HS-5 (cell line): Measurements from ENCODE around the gene CCDC148.
A peak's percentile ranks its signal among the peaks of the same experiment; 100 is the strongest.
"Not testable (repeated sequence)": the region's sequence is repeated elsewhere in the genome, so short reads cannot be mapped to it uniquely, and the experiment has no call there.

Experiments used
- DNase-seq: peaks from one replicate; pipeline ENCODE4 v3.0.0-alpha.2; 2012; ENCODE audit warnings: low read depth

Gene CCDC148

DNA sequence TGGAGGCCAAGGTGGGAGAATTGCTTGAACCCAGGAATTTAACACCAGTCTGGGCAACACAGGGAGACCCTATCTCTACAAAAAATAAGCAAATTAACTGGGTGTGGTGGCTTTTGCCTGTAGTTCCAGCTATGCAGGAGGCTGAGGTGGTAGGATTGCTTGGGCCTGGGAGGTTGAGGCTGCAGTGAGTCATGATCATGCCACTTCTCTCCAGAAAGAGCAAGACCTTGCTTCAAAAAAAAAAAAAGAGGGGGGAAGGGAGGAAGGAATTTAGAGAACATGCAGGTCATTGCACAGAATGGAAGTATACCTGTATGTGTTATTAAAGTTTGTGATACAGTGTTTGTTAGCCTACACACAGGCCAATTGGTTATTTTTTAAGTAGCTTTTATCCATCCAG is 26.0 kb upstream of the CCDC148 start:
- DNase-seq, result no peak

GRCh38 chr2:158481116-158481515 is 24.6 kb upstream of the CCDC148 start:
- DNase-seq, result no peak

DNA sequence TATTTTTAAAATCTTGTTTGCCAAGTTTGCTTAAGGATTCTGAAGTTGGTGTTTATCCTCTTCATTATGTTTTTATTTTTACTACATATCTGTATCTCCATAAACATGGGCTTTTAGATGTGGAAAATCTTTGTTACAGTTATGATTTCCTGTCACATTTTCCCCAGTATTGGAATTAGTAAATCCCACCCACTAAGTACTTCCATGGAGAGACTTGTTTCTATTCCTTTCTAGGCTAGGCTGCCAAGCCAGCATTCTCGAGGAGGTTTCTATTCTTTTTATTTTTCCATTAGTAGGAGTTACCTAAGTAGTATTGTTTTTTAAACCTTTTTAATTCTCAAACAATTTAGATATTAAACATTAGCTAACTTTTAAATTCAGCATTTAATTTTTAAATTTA is 22.3 kb upstream of the CCDC148 start:
- no peak for DNase-seq

DNA sequence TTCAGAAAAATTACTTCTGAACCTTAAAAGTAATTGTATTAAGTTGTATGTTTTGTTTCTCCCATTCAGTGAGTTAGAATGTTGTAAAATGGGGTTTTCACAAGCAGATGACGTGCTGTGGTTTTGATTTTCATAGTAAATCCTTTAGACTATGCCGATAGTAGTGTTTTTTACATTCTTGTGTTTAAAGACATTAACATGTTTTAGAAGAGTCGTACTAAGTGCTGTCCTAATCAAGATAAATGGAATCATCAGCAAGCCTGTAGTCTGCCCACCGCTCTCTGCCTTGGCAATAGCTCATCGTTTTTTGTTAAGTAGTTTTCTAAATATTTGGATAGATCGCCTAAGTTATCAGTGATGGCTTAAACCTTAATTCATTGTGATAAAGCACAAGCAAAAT is 21.7 kb upstream of the CCDC148 start:
- DNase-seq, result no peak

DNA sequence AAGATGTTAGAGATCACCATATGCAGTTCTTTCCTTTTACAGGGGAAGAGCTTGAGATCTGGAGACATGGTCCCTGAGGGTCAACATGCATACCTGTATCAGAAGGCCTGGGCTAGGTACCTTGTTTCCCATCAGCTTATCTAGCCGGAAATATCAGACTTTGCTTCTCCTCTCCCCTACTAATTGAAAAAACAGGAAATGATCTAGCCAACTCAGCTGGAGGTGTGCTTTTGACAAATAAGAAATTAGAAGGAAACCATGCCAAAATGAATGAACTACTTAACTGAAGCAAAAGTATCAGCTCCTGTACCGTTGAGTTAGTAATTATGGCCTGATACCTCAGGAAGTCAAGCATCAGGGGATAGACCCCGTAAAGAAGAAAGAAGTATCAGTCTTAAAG is 20.6 kb upstream of the CCDC148 start:
- no peak for DNase-seq

GRCh38 chr2:158474526-158475011 is 18.0 kb upstream of the CCDC148 start:
- not testable (repeated sequence) for DNase-seq

DNA sequence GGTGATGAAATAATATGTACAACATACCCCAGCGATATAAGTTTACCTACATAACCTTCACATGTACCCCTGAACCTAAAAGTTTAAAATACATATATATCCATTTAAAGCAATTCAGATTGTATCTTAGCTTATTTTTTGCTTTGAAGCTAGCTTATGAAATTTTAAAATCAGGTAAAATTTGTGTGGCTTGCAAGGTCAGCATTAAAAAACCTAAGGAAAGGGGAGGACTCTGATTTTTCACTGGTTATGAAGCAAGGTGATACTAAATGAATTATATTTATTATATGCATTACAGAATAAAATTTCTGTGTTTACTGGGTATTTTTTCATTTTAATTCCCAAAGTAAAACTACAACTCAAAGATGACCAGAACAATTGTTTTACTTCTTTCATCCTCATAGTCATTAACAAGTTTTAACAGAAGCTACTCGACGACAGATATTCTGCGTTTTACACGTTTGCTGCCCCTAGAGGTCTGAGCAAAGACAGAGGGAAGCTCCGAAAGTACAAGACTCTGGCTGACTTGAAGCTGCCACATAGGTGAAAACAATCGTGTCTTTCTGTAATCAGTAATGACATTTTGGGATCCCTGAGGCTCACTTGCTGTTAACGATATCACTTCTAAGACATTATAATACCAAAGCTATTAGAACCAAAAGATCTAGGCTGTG is 17.3 kb upstream of the CCDC148 start:
- no peak for DNase-seq

DNA sequence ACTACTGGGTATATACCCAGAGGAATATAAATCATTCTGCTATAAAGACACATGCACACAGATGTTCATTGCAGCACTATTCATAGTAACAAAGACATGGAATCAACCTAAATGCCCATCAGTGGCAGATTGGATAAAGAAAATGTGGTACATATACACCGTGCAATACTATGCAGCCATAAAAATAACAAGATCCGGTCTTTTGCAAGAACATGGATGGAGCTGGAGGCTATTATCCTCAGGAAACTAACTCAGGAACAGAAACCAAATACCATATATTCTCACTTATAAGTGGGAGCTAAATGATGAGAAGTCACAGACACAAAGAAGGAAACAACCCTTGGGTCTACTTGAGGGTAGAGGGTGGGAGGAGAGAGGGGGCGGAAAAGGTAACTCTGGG is 16.7 kb upstream of the CCDC148 start:
- DNase-seq, result not testable (repeated sequence)

DNA sequence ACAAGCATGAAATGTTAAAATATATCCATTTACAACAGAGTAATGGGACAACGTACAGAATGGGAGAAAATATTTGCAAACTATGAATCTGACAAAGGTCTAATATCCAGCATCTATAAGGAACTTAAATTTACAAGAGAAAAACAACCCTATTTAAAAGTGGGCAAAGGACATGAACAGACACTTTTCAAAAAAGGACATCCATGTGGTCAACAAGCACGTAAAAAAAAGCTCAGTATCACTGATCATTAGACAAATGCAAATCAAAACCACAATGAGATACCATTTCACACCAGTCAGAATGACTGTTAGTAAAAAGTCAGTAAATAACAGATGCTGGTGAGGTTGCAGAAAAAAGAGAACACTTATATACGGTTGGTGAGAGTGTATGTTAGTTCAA is 16.3 kb upstream of the CCDC148 start:
- DNase-seq, result not testable (repeated sequence)

- DNase-seq, result no peak
Measured at GRCh38 chr2:158467248-158467647, 10.7 kb upstream of the CCDC148 start.

- no peak for DNase-seq
Measured at GRCh38 chr2:158464426-158465281, 8.1 kb upstream of the CCDC148 start.

DNA sequence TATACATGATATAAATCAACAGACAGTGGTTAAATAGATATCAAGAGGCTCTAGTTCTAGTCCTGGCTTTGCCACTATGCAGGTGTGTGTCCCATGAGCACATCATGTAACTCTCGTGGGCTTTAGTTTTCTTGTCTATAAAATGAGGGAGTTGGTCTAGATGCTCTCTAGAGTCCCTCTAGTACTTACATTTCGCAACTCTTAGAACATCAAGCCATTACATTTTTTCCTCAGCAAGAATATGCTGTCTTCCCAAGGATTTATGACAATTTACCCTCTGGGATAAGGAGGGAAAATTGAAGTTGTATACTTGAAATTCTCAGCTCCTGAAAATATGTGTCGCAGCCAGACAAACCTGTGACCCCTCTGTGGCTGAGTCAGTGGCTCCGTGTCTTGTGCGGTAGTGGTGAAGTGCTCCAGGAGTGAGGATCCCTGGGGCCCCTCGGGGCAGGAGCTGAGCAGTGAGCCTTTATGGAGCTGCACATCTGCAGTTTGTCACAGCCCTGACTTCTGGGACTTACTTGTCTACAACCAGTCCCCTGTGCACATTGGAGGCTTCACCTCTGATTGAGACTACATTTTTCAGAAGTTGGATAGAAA is 7.0 kb upstream of the CCDC148 start:
- no peak for DNase-seq

- DNase-seq, result no peak
Measured at GRCh38 chr2:158460632-158461297, 4.2 kb upstream of the CCDC148 start.

GRCh38 chr2:158459161-158460003 is 2.8 kb upstream of the CCDC148 start:
- DNase-seq, result no peak

DNA sequence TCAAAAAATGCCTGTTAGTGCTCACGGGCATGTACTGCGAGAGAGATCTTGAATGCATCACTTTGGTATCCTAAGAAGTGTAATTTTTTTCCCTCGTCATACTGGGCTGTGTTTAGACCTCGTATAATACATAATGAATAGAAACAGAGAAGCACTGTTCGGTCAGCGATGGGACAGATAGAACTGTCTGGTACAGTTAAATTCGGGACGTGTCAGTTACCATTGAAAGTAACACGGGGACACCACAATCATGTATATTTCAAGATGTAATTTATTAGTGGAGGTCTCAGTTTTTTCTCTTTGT is 2.0 kb upstream of the CCDC148 start:
- DNase-seq, result no peak

DNA sequence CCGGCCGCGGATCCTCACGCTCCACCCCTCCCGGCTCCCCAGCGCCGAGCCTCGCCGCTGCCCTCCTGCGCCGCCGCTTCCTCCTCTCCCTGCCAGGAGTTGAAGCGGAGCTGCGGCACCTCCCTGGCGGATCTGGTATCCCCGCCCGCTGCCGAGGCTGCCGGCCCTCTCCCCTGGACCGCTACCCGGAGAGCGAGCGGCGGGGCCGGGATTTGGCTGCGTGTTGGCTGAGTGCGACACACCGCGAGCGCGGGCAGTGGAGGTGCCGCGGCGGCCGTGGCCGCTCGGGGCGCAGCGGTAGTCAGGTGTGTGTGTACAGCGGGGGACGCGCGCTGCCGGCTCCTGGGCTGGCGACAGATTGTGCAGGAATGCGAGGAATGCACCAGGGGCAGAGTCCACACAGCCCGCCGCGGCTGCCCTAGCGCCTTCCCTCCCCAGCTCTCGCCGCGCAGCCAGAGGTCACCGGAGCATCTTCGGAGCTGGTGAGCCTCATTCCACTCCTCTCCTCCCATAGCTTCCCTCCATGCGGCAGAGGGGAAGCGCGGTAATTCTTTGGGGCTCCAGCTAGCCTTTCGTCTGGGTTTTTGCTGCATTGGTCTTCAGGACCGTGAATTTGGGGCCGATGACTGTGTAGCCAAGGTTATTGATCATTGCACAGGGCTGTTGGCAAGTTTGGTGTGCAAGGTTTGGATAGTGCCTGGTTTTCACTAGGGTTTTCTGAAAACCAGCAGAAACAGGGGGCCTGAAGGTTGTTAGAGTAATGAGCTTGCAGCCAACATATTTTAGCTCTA is 1.5 kb upstream of the CCDC148 start:
- DNase-seq, result peak; percentile 53

DNA sequence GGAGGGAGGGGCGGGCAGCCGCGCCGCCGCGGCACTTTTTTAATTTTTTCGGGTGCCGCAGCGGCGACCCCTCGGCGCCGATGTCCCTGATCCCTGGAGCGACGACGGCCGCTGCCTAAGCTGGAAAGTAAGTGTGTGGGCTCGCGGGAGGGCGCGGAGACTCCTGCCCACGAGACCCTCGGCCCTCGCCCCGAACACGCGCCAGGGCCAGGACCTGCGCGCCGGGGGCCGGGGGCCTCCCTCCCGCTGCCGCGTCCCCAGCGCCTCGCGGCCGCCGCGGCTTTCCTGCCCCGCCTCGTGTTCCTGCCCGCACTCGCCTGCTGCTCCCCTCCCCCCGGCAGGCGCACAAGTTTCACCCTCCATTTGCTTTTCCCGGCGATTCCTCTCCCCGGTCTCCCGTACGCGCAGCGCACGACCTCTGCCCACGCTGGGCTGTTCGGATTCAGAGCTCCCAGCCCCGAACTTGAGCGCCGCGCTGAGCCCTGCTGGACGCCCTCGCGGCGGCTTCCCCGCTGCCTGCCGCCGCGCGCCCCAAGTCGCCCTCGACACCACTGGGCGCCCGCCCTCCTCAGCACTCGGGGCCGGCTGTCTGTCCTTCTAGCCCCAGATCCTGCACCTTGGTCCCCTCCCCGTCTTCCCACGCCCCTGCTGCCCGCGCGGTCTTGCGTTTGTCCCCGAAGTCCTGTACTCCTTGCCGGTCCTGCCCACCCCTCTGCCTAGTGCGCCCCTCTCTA is 706 bp upstream of the CCDC148 start:
- DNase-seq, result peak; percentile 40

GRCh38 chr2:158443606-158444005 is 12.9 kb downstream of the CCDC148 start:
- DNase-seq, result no peak

- not testable (repeated sequence) for DNase-seq
Measured at GRCh38 chr2:158439062-158439461, 17.5 kb downstream of the CCDC148 start.

DNA sequence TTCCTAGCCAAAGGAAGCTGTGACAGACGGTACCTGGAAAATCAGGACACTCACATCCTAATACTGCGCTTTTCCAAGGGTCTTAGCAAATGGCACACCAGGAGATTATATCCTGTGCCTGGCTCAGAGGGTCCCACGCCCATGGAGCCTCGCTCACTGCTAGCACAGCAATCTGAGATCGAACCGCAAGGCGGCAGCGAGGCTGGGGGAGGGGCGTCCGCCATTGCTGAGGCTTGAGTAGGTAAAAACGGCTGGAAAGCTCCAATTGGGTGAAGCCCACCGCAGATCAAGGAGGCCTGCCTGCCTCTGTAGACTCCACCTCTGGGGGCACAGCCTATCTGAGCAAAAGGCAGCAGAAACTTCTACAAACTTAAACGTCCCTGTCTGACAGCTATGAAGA is 22.8 kb downstream of the CCDC148 start:
- not testable (repeated sequence) for DNase-seq
